GM23338 (cell line): Measurements from ENCODE around the gene KLRG1. TPM values are rescaled to one million over a fixed set of nuclear protein-coding genes. Genes with fewer than 3 reads are reported as not detected.

Source experiments
- CREB1 ChIP-seq: fragments of 250-450 bp; sonication (Bioruptor Pico); IDR thresholded peaks from 2 replicates; pipeline ENCODE4 v1.5.0; 2020; ENCODE audit warnings: low read depth, mild to moderate bottlenecking, moderate library complexity
- EZH2phosphoT487 ChIP-seq: fragments of 200-600 bp; sonication (generic); IDR thresholded peaks from one replicate; pipeline ENCODE4 v1.8.1; 2018; ENCODE audit warnings: antibody characterized with exemption; ENCODE audit not compliant: unreplicated experiment
- POLR2AphosphoS5 ChIP-seq: IDR thresholded peaks from 2 replicates; pipeline ENCODE4 v1.6.1; 2016; ENCODE audit warnings: antibody characterized with exemption, low read depth
- polyA plus RNA-seq: library from polyadenylated mRNA; unstranded; fragments of >200 nt; fragmentation: Nextera tagmentation; extraction: Ambion mirVana; gene quantifications from 2 replicates; pipeline ENCODE4 v1.2.1, GENCODE V29; 2016
- total RNA-seq: library from RNA; depleted of rRNA; stranded (reverse); fragments of >200 nt; shearing (Covaris generic); gene quantifications from 2 replicates; pipeline ENCODE4 v1.2.3, GENCODE V29; 2014
- TF ChIP-seq, protein P1 (sequence below): fragments of 250-450 bp; sonication (Bioruptor Pico); IDR thresholded peaks from 2 replicates; pipeline ENCODE4 v1.5.0; 2020; ENCODE audit warnings: mild to moderate bottlenecking, moderate library complexity
- TF ChIP-seq, protein P2 (sequence below): IDR thresholded peaks from one replicate; pipeline ENCODE4 v1.6.1; 2018; ENCODE audit warnings: antibody characterized with exemption; ENCODE audit not compliant: unreplicated experiment
- TF ChIP-seq, protein P3 (sequence below), 2 experiments: fragments of 200-600 bp in 1 of 2; sonication (generic) in 1 of 2; conservative IDR thresholded peaks; 2 replicates each; pipeline versions ENCODE4 v1.5.1 to v1.6.1; 2016 to 2017; ENCODE audit warnings: antibody characterized with exemption in 2 of 2, low read depth in 2 of 2, mild to moderate bottlenecking in 2 of 2, moderate library complexity in 1 of 2

KLRG1 gene
- total and polyA plus RNA-seq, 2 experiments from 2014 or later: 5.1 to 7.9 TPM

DNA sequence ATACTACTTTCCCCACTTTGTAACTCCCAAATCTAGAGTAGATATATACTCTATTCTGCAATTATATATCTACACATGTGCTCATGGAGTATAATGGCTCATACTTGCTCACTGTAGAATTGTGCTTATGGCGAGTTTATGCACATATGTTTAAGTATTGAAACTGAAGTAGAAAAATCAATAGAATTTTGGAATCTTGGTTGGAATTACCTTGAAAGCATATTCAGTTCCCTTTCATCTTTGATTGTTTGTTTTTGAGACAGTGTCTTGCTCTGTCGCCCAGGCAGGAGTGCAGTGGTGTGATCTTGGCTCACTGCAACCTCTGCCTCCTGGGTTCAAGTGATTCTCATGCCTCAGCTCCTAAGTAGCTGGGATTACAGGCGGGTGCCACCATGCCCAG, 4.5 kb downstream of the KLRG1 start (continued):
- TF ChIP-seq, protein P1, sequence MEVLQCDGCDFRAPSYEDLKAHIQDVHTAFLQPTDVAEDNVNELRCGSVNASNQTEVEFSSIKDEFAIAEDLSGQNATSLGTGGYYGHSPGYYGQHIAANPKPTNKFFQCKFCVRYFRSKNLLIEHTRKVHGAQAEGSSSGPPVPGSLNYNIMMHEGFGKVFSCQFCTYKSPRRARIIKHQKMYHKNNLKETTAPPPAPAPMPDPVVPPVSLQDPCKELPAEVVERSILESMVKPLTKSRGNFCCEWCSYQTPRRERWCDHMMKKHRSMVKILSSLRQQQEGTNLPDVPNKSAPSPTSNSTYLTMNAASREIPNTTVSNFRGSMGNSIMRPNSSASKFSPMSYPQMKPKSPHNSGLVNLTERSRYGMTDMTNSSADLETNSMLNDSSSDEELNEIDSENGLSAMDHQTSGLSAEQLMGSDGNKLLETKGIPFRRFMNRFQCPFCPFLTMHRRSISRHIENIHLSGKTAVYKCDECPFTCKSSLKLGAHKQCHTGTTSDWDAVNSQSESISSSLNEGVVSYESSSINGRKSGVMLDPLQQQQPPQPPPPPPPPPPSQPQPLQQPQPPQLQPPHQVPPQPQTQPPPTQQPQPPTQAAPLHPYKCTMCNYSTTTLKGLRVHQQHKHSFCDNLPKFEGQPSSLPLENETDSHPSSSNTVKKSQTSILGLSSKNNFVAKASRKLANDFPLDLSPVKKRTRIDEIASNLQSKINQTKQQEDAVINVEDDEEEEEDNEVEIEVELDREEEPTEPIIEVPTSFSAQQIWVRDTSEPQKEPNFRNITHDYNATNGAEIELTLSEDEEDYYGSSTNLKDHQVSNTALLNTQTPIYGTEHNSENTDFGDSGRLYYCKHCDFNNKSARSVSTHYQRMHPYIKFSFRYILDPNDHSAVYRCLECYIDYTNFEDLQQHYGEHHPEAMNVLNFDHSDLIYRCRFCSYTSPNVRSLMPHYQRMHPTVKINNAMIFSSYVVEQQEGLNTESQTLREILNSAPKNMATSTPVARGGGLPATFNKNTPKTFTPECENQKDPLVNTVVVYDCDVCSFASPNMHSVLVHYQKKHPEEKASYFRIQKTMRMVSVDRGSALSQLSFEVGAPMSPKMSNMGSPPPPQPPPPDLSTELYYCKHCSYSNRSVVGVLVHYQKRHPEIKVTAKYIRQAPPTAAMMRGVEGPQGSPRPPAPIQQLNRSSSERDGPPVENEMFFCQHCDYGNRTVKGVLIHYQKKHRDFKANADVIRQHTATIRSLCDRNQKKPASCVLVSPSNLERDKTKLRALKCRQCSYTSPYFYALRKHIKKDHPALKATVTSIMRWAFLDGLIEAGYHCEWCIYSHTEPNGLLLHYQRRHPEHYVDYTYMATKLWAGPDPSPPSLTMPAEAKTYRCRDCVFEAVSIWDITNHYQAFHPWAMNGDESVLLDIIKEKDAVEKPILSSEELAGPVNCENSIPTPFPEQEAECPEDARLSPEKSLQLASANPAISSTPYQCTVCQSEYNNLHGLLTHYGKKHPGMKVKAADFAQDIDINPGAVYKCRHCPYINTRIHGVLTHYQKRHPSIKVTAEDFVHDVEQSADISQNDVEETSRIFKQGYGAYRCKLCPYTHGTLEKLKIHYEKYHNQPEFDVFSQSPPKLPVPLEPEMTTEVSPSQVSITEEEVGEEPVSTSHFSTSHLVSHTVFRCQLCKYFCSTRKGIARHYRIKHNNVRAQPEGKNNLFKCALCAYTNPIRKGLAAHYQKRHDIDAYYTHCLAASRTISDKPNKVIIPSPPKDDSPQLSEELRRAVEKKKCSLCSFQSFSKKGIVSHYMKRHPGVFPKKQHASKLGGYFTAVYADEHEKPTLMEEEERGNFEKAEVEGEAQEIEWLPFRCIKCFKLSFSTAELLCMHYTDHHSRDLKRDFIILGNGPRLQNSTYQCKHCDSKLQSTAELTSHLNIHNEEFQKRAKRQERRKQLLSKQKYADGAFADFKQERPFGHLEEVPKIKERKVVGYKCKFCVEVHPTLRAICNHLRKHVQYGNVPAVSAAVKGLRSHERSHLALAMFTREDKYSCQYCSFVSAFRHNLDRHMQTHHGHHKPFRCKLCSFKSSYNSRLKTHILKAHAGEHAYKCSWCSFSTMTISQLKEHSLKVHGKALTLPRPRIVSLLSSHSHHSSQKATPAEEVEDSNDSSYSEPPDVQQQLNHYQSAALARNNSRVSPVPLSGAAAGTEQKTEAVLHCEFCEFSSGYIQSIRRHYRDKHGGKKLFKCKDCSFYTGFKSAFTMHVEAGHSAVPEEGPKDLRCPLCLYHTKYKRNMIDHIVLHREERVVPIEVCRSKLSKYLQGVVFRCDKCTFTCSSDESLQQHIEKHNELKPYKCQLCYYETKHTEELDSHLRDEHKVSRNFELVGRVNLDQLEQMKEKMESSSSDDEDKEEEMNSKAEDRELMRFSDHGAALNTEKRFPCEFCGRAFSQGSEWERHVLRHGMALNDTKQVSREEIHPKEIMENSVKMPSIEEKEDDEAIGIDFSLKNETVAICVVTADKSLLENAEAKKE (CRISPR knock-in tag): no peak
- TF ChIP-seq, protein P2, sequence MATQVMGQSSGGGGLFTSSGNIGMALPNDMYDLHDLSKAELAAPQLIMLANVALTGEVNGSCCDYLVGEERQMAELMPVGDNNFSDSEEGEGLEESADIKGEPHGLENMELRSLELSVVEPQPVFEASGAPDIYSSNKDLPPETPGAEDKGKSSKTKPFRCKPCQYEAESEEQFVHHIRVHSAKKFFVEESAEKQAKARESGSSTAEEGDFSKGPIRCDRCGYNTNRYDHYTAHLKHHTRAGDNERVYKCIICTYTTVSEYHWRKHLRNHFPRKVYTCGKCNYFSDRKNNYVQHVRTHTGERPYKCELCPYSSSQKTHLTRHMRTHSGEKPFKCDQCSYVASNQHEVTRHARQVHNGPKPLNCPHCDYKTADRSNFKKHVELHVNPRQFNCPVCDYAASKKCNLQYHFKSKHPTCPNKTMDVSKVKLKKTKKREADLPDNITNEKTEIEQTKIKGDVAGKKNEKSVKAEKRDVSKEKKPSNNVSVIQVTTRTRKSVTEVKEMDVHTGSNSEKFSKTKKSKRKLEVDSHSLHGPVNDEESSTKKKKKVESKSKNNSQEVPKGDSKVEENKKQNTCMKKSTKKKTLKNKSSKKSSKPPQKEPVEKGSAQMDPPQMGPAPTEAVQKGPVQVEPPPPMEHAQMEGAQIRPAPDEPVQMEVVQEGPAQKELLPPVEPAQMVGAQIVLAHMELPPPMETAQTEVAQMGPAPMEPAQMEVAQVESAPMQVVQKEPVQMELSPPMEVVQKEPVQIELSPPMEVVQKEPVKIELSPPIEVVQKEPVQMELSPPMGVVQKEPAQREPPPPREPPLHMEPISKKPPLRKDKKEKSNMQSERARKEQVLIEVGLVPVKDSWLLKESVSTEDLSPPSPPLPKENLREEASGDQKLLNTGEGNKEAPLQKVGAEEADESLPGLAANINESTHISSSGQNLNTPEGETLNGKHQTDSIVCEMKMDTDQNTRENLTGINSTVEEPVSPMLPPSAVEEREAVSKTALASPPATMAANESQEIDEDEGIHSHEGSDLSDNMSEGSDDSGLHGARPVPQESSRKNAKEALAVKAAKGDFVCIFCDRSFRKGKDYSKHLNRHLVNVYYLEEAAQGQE: no peak
- TF ChIP-seq POLR2AphosphoS5: no peak
- TF ChIP-seq, protein P3, sequence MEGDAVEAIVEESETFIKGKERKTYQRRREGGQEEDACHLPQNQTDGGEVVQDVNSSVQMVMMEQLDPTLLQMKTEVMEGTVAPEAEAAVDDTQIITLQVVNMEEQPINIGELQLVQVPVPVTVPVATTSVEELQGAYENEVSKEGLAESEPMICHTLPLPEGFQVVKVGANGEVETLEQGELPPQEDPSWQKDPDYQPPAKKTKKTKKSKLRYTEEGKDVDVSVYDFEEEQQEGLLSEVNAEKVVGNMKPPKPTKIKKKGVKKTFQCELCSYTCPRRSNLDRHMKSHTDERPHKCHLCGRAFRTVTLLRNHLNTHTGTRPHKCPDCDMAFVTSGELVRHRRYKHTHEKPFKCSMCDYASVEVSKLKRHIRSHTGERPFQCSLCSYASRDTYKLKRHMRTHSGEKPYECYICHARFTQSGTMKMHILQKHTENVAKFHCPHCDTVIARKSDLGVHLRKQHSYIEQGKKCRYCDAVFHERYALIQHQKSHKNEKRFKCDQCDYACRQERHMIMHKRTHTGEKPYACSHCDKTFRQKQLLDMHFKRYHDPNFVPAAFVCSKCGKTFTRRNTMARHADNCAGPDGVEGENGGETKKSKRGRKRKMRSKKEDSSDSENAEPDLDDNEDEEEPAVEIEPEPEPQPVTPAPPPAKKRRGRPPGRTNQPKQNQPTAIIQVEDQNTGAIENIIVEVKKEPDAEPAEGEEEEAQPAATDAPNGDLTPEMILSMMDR (conservative IDR thresholded peaks at IDR 0.05; ENCODE audit: low read depth in 2 of 2): no peak
- no peak for TF ChIP-seq EZH2phosphoT487
- no peak for TF ChIP-seq CREB1 (CRISPR knock-in tag)
